GM19193 (cell line): ENCODE measurements around the gene DOCK4.

Source experiments
- POLR2A ChIP-seq: IDR thresholded peaks from 4 replicates; pipeline ENCODE4 v1.6.1; 2011; ENCODE audit not compliant: insufficient read depth, insufficient read length; ENCODE audit errors: extremely low read depth

The DOCK4 gene

DNA sequence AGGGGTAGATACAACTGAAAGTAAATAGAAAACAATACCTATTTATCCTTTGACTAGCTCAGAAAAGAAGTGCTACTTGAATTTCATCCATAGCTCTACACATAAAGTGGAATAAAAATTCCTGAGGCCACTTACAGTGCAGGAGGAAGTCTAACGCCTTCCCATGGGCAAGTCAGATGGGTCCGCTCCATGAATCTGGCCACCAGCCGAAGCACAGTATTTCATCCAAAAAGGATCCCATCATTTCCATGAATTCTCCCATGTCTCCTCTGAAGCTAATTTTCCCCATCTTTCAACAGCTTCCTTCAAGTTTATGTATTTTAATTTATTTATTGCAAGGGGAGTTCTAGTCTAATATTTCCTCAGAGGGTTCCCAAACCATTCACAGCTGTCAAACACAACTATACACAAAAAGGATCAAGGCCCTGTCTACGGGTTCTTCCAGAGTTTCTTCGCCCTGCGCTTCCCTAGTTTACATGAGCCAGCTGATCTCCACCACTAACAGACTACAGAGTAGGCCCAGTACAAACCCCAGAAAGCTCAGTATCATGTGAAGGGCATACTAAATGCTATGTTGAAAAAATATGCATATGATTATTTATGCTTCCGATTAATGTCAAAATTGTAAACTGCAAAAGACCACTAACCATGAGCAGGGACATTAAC, 184.7 kb downstream of the DOCK4 start:
- TF ChIP-seq POLR2A, result no peak

DNA sequence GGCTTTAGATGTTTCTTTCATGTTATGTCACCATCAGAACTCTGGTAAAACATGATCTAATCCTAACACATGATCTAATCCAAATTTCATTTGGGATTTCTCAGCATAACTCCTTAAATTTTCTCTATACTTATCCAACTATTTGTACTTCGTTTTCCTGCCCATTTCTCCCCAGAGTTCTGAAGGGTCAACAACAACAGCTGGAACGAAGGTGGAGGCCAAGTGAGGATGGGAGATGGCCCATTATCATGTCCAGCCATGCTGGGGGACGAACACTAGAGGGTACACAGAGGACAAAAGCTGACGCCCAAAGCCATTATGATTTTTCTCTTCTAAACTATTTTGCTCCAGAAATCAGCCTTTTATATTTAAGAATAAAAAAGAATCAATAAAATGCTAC, 185.4 kb downstream of the DOCK4 start:
- TF ChIP-seq POLR2A, result no peak

DNA sequence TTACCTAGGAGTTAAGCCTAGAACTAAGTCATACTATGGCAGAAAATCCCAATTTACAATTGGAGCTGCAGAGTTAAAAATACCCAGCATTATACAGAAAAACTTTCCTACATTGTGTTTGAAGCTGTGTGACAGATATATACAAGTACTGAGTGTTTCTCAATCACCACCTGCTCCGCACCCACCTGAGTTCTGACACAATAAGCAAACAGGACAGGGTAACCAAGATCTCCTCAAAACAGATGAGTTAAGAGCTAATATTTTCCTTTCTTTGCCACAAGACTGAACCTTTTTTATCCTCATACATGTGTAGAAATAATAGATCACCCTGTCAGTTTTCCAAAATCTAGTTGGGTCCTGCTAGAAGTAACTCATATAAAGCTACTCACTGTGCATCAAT, 186.3 kb downstream of the DOCK4 start:
- TF ChIP-seq POLR2A, result no peak

DNA sequence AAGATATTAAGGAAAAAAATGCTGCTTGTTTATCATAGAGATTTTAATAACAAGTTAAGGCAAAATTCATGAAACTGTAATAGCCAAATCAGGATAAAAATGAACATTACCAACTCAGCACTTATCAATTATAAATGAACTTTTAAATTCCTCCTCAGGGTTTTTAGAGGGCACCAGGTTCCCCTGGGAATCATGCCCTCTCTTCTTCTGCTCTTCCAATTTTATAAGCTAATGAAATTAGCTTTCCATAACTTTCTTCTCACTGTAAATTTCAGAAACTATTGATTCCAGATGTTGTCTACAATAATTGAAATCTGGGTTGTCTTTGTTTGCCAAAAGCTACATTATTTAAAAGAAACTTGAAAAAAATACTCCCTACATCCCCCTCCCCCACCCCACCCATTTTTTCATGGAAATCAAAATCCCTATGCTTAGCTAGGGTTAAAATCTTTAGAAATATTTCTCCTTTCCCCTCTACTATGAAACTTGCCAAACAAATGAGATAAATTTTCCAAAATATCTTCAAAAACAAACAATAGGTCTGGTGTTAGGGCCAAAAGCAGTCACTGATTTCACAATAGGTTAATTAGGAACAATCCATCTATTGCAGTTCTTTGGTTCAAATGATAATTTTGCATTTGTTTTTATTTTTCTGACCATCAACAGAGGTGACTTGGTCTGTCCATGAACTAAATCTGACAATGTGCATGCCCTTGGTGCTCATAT, 187.7 kb downstream of the DOCK4 start:
- no peak for TF ChIP-seq POLR2A

GRCh38 chr7:112015146-112015545, 191.1 kb downstream of the DOCK4 start:
- TF ChIP-seq POLR2A, result no peak

DNA sequence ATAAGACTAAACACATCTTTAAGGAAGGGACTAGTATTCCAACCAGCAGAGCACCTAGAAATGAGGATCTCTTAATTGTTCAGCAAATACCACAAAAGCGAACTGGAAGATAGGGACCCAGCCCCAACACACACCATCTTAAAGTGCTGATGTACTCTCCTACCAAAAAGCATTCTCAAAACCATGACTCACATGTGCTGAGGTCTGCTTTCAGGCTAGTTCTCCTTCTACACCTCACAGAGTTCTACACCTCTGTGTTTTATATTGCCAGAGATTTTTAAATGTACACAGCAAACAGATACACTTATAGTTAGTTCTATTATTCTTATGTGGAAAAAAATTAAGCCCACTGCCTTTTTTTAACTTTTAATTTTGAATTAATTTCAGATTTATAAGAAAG, 191.9 kb downstream of the DOCK4 start:
- TF ChIP-seq POLR2A, result no peak

- no peak for TF ChIP-seq POLR2A
These were observed 192.9 kb downstream of the DOCK4 start for GRCh38 chr7:112013274-112013673.

- no peak for TF ChIP-seq POLR2A
These were observed 194.0 kb downstream of the DOCK4 start for GRCh38 chr7:112012242-112012641.

DNA sequence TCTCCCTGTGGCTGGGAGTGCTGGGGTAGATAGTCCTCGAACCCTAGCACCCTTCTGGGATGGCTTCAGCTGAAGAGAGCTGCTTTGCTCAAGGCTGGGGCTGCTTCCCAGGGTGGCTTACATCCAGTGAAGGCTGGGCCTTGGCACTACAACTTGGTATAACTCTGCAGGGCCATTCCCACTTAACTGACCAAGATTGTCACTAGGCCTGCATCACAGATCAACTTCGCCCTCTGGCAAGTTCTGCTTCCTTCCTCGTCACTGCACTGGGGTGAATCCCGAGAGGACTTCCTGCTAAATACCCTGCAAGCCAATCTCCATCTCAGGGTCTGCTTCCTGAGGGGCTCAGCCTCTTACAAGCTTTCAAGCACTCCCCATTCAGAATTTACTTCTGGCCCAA, 195.2 kb downstream of the DOCK4 start:
- TF ChIP-seq POLR2A, result no peak

GRCh38 chr7:112010109-112010508, 196.1 kb downstream of the DOCK4 start:
- TF ChIP-seq POLR2A, result no peak

GRCh38 chr7:112009081-112009480, 197.1 kb downstream of the DOCK4 start:
- no peak for TF ChIP-seq POLR2A

DNA sequence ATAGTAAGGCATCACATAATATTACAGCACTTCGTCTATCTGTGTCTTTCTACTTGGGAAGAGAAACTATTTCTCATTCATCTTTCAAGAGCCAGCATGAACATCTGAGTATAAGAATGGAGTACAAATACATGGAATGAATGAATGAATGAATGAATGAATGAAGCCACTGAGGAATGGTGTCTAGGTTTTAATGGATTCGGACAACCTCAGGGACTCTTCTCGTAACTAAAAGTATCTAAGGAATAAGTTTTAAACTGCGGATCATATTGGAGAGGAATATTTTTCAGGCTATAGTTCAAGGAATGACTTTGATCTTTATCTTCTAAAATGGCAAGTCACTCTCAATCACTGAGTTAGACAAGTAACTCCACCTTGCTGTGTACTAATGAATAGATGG, 199.0 kb downstream of the DOCK4 start:
- TF ChIP-seq POLR2A, result no peak

- TF ChIP-seq POLR2A, result no peak
These were observed 200.1 kb downstream of the DOCK4 start for GRCh38 chr7:112006071-112006470.

- no peak for TF ChIP-seq POLR2A
These were observed 200.9 kb downstream of the DOCK4 start for GRCh38 chr7:112005205-112005775.

GRCh38 chr7:112001091-112001826, 204.9 kb downstream of the DOCK4 start:
- TF ChIP-seq POLR2A, result no peak
